NCI-H146 (cell line): ENCODE results near the gene XPNPEP1.
A peak's percentile ranks its signal among the peaks of the same experiment; 100 is the strongest.

ENCODE experiments used
- DNase-seq: peaks from one replicate; lab custom pipeline; 2025; lab: John Stamatoyannopoulos, UW

The XPNPEP1 gene

DNA sequence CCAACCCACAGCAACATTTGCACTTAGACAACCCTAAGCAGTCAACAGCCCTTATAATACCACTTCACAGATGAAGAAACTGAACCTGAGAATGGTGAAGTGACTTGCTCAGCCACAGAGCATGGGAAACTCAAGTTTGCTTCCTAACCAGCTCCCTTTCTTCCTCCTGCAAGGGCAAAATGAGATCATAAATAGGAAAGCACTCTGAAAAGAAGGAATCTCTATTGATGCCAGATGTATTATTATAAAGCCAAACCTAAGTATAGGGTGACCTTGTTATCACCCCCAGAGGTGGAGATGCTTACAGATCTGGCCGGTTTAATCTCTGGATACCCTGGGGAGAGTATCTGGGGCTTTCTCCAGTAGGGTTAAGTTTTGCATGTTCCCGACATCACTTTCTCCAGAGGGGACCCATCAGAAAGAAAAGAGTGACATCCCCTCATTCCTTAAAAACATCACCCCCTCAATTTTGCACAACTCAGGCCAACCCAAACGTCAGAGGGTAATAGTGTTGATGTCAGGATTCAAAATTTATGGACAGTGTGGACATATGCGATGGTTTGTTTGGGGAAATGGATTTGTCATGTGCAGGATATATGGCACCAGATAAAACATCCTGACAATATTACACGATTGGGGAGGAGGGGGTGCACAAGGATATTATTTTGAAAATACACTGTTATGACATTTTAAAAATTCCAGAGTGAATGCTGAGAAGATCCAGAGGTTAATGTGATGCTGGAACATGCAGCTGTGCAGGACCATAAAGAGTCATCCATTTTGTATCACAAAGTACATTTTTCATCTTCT is 24.0 kb upstream of the XPNPEP1 start:
- no peak for DNase-seq

DNA sequence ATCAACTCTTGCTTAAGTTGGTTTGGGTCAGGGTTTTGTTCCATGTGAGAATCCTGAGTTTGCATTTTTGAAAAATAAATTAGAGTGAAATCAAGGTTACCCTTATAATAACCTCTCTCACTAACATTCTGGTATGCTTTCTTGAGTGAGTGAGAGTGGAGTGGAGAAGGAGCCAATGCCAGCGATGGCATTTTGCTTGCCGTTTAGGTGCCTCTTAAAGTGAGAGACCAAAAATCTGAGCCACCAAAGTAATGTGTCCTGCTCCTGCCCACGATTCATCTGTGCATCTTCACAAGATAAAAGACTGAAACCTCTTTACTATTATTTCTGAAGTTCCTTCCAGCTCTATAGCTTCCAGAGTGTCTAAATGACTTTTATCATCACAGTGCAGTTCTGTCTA is 23.4 kb upstream of the XPNPEP1 start:
- DNase-seq, result no peak

GRCh38 chr10:109945473-109946177 is 22.3 kb upstream of the XPNPEP1 start:
- DNase-seq, result no peak

DNA sequence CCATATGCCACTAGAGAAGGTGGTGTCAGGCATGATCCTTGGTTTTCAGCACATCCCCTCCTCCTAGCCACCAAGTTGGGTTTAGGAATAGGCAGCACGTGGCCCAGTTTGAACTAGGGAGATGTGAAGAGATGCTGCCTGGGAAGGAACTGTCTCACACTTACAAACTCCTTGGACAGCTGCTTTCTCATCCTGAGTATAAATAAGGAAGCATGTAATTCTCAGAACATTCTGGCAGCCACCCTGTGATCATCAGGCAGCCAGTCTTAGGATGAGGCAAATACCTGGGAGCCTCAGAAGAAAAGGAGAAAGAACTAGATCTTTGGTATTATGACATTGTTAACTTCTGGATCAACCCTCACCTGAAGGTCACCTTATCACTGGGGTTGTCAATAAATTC is 21.3 kb upstream of the XPNPEP1 start:
- DNase-seq, result no peak

DNA sequence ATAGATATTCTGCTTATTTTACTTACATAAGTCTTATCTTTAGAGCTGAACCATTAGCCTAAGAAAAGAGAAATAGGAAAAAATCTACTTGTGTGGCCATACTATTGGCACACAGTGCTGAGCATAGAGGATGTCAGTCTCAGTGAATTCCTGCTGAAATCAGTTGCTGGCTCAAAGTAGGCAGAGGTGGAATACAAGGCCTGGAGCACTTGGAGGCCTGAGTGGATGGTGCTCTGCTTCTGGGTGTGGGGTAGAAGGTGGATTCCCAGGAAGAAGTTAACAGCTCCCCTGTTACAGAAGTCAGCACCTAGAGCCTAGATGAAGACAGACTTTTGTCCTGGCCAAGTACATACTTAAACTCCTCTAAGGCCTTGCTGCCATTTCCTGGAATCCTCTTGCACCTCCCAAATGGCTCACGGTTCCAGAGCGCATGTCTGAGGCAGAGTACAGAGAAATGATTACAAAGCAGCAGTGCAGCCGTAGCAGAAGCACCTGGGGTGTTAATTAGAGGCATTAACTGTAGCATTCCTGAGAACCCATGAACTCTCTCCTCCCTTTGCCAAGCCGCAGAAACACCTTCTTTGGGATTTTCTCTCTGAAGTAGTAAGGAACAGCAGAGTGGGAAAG is 18.0 kb upstream of the XPNPEP1 start:
- peak; percentile 35 for DNase-seq

- no peak for DNase-seq
Measured at GRCh38 chr10:109940553-109940952, 17.2 kb upstream of the XPNPEP1 start.

- no peak for DNase-seq
Measured at GRCh38 chr10:109940117-109940516, 16.8 kb upstream of the XPNPEP1 start.

DNA sequence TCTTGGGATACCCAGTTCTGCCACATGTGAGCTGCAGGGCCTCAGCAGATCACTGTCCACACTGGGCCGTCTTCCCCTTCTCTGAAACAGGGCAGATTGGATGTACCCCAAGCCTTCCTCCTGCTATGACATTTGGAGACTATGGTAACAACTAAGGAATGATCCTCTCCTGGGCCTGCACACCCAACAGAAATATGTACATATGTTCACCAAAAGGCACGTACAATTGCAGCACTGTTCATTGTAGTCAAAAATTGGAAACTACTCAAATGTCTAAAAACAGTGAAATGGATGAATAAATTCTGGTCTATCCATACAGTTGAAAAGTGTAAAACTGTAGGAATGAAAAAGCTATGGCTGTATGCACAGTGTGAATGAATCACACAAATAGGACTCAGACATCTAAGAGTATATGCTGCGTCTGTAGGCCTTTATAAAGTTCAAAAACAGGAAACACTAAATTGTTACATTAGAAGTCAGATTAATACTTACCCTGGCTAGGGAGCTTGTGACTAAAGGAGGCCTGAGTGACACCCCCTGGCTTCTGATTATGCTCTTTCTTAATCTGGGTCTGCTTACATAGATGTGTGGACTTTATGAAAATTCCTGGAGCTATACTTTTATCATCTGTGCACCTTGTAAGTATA is 16.1 kb upstream of the XPNPEP1 start:
- DNase-seq, result no peak

DNA sequence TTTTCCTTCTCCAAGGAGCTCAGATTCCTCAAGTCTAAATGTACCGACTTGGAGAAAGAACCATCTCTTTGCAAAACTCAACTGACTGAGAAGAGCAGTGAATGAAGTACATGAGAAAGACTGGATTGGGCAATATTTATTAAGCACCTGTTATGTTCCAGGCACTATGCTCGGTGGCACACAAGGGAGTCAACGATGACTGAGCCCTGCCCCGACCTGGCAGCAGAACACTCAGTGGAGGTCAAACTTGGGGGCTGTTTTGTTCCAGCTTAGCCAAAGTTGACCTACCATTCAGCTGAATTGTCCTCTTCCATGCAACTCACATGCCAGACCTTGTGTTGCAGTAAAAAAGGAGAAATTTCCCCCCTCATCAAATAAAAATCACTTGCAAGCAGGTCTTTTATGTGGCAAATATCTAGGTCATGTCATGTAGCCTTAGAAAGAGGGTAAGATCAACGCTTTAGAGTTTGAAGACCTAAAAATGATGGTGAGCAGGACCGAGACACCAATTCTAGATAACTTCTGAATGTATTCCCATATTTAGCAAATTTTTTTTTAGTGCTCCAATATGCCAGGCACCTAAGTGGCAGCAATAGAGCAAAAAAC is 14.3 kb upstream of the XPNPEP1 start:
- DNase-seq, result no peak

DNA sequence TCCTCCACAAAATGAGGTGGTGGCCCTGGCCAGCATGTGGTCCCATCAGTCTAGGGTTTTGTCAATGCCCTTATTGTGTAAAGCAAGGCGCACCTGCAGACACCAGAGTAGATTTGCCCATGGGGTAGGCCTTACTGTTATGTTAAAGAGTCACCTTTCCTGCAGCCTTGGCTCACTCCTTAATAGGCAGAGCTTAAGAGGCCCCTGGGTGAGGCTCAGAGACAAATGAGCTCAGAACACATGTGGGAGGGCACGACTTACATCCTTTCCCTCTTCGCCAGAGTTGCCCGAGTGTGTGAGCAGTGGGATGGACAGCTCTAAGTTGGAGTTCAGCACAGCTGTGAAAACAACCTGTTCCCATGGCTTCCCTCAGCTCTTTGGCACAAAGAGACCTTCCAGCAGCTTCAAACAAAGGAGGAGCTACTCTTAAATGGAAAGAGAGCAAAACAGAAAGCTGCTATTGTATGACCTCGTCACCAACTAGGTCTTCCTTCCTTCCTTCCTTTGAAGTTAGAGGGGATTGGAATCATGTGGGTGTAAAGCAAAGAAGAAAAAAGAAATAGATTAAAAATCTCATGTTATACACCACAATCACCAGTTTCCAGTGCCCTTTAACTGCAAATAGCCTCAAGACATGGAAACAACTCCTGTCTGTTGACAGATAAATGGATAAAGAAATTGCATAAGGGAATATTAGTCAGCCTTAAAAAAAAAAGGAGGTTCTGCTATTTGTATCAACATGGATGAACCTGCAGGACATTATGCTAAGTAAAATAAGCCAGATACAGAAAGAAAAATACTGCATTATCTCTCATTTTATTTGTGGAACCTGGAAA is 11.9 kb upstream of the XPNPEP1 start:
- DNase-seq, result peak; percentile 91

GRCh38 chr10:109933984-109934565 is 10.8 kb upstream of the XPNPEP1 start:
- peak; percentile 47 for DNase-seq

DNA sequence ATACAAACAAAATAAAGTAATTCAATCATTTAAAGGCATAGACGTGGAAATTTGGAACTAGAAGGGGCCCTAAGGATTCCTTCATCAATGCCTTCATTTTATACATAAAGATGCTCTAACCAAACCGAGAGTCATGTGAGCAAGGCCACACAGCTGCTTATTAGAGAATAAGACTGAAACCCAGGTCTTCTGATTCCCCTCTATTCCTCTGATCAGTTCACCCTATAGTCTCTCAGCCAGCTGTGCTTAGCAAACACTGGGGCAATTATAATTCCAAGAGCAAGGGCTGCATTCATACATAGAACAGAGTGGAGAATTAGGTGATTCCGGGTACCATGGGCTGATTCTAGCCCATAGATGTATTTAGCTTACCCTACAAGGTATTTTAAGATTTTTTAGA is 9.7 kb upstream of the XPNPEP1 start:
- peak; percentile 27 for DNase-seq

DNA sequence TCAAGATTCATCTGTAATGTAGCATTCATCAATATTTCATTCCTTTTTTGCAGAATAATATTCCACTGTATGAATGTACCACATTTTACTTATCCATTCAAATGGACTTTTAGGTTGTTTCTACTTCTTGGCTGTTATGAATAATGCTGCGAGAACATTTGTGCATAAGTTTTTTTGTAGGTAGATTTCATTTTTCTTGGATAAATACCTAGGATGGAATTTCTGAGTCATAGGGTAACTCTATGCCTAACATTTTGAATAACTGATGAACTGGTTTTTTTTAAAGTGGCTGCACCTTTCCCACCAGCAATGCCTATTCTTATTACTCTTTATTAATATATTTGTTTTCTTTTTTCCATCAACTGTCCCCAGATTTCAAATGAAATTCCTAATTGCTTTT is 9.1 kb upstream of the XPNPEP1 start:
- no peak for DNase-seq

GRCh38 chr10:109931163-109931562 is 7.9 kb upstream of the XPNPEP1 start:
- DNase-seq, result no peak

- no peak for DNase-seq
Measured at GRCh38 chr10:109929501-109930219, 6.3 kb upstream of the XPNPEP1 start.

GRCh38 chr10:109928475-109928891 is 5.2 kb upstream of the XPNPEP1 start:
- DNase-seq, result no peak

- DNase-seq, result no peak
Measured at GRCh38 chr10:109926825-109927224, 3.5 kb upstream of the XPNPEP1 start.

- no peak for DNase-seq
Measured at GRCh38 chr10:109926061-109926745, 2.9 kb upstream of the XPNPEP1 start.

DNA sequence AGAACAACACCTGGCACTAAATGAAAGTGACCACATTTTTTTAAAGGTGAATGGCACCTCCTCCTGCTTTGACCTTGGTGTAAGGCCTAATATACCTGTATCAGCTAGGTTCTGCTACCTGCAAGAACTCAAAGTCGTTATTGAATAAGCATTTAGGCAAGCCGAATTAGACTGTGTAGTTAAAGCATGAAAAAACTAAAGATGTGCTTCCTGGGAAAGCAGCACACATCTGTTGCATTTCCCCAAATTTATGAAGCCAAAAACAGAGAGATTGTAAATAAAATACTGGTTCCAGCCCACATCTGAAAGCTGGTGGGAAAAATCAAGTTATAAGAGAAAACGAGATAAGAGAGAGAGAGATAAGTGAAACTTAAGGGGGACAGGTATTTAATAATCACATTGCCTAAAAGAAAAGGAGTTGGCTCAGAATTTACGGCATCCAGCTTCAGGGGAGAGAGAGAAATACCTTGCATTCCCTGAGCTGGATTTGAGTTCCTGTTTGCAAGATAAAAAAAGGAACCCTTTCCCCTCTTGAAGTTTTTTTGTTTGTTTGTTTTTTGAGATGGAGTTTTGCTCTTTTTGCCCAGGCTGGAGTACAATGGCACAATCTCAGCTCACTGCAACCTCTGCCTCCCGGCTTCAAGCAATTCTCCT is 1.8 kb upstream of the XPNPEP1 start:
- no peak for DNase-seq
